Effector CD8-positive, alpha-beta T cell (primary cell): Measurements from ENCODE around the gene KIFBP.

Experiments
- DNase-seq: peaks from one replicate; lab custom pipeline; 2025; lab: John Stamatoyannopoulos, UW

The KIFBP gene

DNA sequence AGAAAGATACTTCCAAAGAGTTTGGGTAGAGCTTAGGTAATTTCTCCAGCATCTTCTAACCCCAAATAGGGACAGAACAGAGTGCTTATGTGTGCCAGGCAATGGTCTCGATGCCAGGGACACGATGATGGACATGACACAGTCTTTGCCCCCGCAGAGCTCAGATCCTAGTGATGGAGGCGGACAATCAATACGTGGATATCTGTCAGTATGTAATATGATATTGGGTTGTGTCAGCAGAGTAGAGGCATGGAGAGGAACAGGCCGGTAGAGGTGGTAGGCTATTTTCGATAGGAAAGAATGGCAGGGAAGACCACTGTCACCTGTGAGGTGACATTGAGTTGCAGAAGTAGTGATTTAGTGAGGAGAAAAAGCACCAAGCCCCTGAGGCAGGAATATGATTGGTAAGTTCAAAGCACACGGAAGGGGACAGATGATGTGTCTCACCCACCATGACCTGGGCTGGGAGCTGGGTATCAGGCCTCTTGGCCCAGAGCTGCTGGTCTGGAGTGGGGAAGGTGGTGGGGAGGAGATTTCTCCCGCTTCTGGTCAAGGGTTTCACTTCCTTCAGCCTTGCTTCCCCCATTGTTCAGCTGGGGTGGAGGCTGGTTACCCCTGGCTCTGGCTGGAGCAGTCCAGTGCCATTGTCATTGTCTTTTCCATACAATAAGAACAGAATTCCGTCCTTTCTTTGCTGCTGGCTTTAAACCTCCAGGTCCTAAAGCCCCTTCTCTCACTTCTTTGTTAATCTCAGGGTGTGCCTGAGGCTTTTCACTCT lies 63.3 kb downstream of the KIFBP start:
- no peak for DNase-seq

GRCh38 chr10:69052736-69053135 lies 64.1 kb downstream of the KIFBP start:
- DNase-seq, result no peak

DNA sequence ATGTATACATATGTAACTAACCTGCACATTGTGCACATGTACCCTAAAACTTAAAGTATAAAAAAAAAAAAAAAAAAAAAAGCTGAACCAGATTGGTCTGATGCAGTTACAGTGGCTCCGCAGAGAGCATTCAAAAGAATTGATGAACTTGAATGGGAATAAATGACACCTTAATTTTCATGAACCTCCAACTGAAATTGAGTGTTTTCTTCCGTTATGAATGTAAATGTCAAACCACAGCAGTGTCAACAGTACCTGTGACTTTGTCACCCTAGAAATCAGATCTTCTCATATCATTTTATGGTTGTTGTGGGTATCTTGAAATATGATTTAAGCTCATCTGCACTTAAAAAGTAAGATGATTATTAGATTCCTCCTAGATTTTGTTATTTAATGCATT lies 66.6 kb downstream of the KIFBP start:
- no peak for DNase-seq

DNA sequence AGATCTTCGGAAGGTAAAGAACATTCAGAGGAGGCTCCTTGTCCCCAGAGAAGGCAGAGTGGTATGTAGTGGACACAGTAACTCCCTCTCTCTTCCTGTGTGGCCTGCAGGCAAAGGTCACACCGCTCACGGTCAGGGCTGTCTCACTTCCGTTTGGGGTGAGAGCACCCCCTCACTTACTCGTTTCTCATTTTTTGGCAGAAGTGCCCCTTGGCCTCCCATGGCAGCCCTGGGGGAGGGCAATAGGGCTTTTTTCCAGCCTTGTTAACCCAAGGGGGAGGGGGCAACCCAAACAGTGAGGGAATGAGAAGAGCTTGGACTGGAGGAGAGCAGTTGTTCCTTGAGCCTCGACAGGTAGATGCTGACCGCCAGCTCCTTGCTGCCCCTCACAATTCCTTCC lies 67.5 kb downstream of the KIFBP start:
- no peak for DNase-seq

DNA sequence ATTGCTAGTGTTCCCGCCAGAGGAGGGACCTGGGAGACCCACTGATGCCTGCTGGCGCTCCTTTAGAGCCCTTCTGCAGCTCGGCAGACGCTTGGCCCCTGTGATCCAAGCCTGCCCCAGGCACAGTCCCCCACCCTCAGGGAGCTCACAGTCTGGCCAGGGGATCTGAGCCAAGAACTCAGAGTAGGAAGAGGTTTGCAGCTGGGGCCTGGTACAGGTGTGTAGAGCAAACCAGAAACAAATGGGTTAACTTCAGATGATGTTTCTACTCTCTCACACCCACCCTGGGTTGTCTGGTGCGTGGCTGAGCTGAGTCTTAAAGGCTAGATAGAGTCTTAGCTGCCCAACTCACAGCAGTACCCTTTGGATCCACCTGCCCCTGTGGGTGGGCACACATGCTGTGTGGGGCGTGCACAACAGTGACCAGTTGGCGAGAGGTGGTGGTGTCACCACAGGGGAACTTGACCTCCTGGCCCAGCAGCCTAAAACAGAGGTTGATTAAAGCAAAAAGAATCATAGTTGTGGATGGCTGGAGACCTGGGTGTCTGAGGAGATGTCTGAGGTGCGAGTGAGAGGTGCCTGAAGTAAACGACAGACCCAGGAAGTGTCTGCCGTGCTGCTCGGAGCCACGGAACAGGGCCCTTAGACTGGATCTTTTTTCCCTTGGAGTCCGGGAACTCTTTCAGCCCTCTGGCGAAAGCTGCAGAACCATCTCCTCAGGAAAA lies 68.1 kb downstream of the KIFBP start:
- no peak for DNase-seq

DNA sequence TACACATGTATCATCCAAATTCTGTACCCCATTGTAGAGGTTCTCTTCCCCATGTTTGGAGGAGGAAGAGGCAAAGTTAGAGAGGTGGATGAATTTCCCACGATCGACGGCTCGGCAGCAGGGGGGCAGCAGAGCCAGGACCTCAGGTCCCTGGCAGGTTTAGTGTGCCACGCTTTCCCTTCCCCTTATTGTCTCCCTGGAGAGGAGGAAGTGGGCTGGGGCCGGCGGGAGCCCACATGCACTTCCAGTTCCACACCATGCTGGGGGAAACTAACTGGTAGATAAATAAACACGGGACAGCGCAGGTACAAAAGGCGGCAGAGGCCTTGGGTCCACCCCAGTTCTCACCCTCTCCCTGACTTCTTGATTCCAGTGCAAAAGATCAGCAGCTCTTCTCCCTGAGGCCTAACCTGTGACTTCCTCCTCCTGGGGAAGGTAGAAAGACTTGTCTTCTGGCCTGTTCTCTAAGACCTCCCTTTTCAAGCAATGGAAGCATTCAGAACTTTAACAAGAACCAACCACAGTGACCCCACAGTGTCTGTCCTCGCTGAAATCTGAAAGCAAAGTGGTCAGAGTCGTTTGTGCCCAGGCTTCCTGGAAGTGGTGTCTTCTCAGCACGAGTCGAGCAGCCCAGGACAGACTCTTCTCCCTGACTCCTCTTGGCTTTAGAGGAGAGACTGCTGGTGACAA lies 68.8 kb downstream of the KIFBP start:
- DNase-seq, result no peak

GRCh38 chr10:69057951-69058297 lies 69.3 kb downstream of the KIFBP start:
- DNase-seq, result no peak

- DNase-seq, result no peak
Observed at GRCh38 chr10:69060127-69060798, 71.7 kb downstream of the KIFBP start.

DNA sequence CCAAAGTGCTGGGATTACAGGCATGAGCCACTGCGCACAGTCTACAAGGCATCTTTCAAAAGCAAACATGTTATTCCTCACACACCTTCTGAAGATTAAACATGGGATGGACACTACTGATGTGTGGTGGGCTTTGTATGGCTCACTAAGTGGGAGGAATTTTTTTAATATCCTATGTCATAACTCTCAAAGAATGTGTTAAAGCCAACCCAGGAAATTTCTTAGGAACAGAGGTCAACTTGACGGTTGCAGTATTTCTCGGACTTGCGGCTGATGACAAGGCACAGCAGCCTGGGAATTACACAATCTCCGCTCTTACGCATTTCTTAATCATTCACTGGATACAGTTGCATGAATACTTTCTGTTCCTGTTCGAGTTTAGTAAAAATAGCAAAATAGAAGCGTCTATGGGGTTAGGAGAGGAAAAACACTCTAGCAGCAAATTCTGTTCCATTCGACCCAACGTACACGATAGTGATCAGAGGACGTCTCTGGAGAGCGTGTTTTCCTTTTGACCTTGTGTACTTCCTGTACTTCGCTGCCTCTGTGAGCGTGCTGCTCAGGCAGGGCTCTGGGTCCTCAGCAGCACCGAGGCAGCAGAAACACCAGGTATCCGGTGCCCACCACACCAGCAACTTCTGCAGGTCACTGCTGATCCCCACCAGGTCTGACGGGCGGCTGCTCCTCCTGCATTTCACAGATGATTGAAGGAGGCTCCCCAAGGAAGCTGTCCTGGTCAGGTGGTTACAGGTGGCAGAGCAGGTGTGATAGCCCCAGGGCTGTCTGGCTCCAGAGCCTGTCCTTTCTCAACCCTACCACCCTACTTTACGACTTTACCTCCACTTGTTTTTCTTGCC lies 72.9 kb downstream of the KIFBP start:
- DNase-seq, result no peak

- no peak for DNase-seq
Observed at GRCh38 chr10:69062901-69063300, 74.3 kb downstream of the KIFBP start.

- no peak for DNase-seq
Observed at GRCh38 chr10:69064762-69065328, 76.2 kb downstream of the KIFBP start.

DNA sequence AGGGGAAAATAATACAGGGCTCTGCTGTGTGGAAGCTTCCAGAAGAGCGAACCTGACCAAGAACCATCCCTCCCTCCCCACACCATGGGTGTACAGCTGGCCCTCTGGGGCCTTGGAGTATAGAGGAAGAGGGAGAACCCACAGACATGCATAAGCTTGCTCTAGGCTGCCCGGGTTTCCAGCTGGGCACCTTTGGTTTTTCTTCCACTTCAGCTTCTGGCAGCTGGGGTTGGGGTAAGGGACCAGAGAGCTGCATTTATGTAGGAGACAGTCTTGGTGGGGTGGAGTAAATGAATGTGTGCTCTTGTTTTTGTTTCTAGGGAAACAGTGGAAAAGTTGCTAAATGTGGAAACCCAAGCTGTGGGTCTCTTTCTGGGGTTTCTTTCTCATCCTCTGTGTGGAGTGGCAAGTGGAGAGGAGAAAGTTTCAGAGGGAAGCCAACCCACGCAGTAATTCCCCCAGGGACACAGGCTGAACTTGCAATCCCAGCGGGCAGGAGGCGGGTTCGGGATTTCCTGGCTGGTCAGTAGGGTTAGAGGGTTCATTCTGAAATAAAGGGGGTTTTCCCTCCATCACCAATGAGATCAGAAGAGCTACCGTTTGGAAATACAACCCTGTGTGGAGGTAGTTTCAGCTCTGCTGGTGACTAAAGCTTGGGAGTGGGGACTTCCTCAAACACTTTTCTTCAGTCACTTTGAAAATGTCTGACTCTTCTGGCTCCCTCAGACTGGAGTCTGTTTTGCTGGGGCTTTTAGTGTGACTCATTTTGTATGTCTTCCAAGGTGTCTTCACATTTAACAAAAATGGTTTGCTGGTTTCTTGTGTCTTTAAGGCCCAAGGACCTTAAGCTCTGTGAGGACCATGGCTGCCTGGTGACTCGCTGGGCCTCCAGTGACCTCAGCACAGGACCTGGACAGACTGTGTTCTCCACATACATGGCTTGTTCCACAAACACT lies 77.1 kb downstream of the KIFBP start:
- no peak for DNase-seq
